ENCODE results near the gene ZNF507.

- TF ChIP-seq CTCF (IDR thresholded peaks at IDR 0.05) = peak in 3 of 4 donors; percentile 9 to 41 (median 33)
- no peak for TF ChIP-seq POLR2A (IDR thresholded peaks at IDR 0.05)
These were observed 12.3 kb downstream of the ZNF507 start for GRCh38 chr19:32357720-32358119.

All from right lobe of liver (tissue), 4 donors.